ENCODE measurements around the gene NPPA. TPM values are rescaled to one million over a fixed set of nuclear protein-coding genes. Genes with fewer than 3 reads are reported as not detected.
A peak's percentile ranks its signal among the peaks of the same experiment; 100 is the strongest.

The NPPA gene
- total RNA-seq, 6 donors from 2014 or later, result 3.1 TPM; not detected in 5

- Histone ChIP-seq H3K9me3 (no peaks in the 10 kb centered on the region), H3K27me3 (no peaks in the 10 kb centered on the region), H3K27ac (peak overlapping the region; percentile 69 to 94 (median 75)), H3K36me3 (peaks cover 38 to 84% (median 64%) of the 10 kb centered on the region in 4 donors), H3K4me3 (no peak overlapping the region), H3K4me1 (peaks cover 25 to 41% (median 34%) of the 10 kb centered on the region in 4 donors)
- ATAC-seq (ENCODE audit: low FRiP score in 2 of 2), result peak in 1 of 2 donors; percentile 20
- DNase-seq, result no peak
- TF ChIP-seq EP300 (IDR thresholded peaks at IDR 0.05), result no peak
- peak in 1 of 2 donors; percentile 46 for TF ChIP-seq POLR2AphosphoS5 (IDR thresholded peaks at IDR 0.05)
- 52 to 70% methylated on average over 6 of the region's 6 CpGs for WGBS, 2 donors
These were observed 49.9 kb downstream of the NPPA start for GRCh38 chr1:11797525-11798216.

GRCh38 chr1:11796036-11796828, 51.4 kb downstream of the NPPA start:
- no peak overlapping the region for H3K4me3 ChIP-seq
- ATAC-seq (ENCODE audit: low FRiP score in 2 of 2) (no peak), DNase-seq (no peak)
- peaks cover 38 to 96% (median 64%) of the 10 kb centered on the region in 4 donors for H3K36me3 ChIP-seq
- peaks cover 27 to 41% (median 32%) of the 10 kb centered on the region in 4 donors for H3K4me1 ChIP-seq
- WGBS, 2 donors, result 95% methylated on average over 14 to 15 of the region's 15 CpGs
- no peaks in the 10 kb centered on the region for H3K27me3 ChIP-seq
- no peaks in the 10 kb centered on the region for H3K9me3 ChIP-seq
- TF ChIP-seq POLR2AphosphoS5 (IDR thresholded peaks at IDR 0.05) (no peak), CTCF (IDR thresholded peaks at IDR 0.05) (no peak), POLR2A (IDR thresholded peaks at IDR 0.05) (no peak), EP300 (IDR thresholded peaks at IDR 0.05) (no peak)
- peak overlapping the region; percentile 63 to 94 (median 74) for H3K27ac ChIP-seq

Small RNA genes lying within 50 kb of the gene (small RNA-seq; reads per million reads assigned to genes)
- gene RF02156 (0 reads per million in 4 donors), gene RF02157 (0 reads per million in 4 donors), gene RF02158 (0 reads per million in 4 donors)

Other genes with a start within 250 kb of the NPPA start
- 10 to 100 TPM in 5 of 6 donors, 1 to 10 TPM in 1; 8.2 to 18.0 (median 13.8) TPM for gene FBXO2, start 193.4 kb downstream of the NPPA start, total RNA-seq
- 100 to 1,000 TPM in 1 of 6 donors, 10 to 100 TPM in 5; 14.7 to 114 (median 18.0) TPM for gene FBXO44, start 192.9 kb downstream of the NPPA start, total RNA-seq
- 10 to 100 TPM; 10.5 to 25.4 (median 16.4) TPM for gene FBXO6, start 183.6 kb downstream of the NPPA start, total RNA-seq
- gene MAD2L2, start 166.6 kb downstream of the NPPA start, total RNA-seq, result 10 to 100 TPM; 20.3 to 38.8 (median 28.0) TPM
- under 1 TPM in 2 of 6 donors, not detected in 4; 0.11 to 0.17 TPM for gene DRAXIN, start 156.1 kb downstream of the NPPA start, total RNA-seq
- 10 to 100 TPM; 52.2 to 80.1 (median 68.7) TPM for gene AGTRAP, start 111.6 kb downstream of the NPPA start, total RNA-seq
- 10 to 100 TPM in 2 of 6 donors, 1 to 10 TPM in 4; 1.0 to 14.3 (median 8.8) TPM for gene C1orf167, start 85.6 kb downstream of the NPPA start, total RNA-seq
- gene MTHFR, start 41.8 kb downstream of the NPPA start, total RNA-seq, result 100 to 1,000 TPM in 2 of 6 donors, 10 to 100 TPM in 4; 51.5 to 163 (median 58.2) TPM
- 10 to 100 TPM; 21.6 to 96.4 (median 33.0) TPM for gene CLCN6, start 41.6 kb downstream of the NPPA start, total RNA-seq
- not detected for gene NPPB, start 11.2 kb upstream of the NPPA start, total RNA-seq
- gene KIAA2013, start 78.6 kb upstream of the NPPA start, total RNA-seq, result 10 to 100 TPM; 42.6 to 94.2 (median 58.7) TPM
- 10 to 100 TPM; 31.4 to 99.0 (median 52.8) TPM for gene PLOD1, start 86.9 kb upstream of the NPPA start, total RNA-seq
- 10 to 100 TPM; 40.9 to 80.6 (median 71.0) TPM for gene MFN2, start 132.7 kb upstream of the NPPA start, total RNA-seq
- gene MIIP, start 171.7 kb upstream of the NPPA start, total RNA-seq, result 10 to 100 TPM; 39.6 to 87.1 (median 50.1) TPM
- 1 to 10 TPM in 4 of 6 donors, under 1 TPM in 2; 0.22 to 3.3 (median 1.2) TPM for gene TNFRSF8, start 215.5 kb upstream of the NPPA start, total RNA-seq